B cell (primary cell): ENCODE results near the gene PHEX.

Source experiments
- EZH2 ChIP-seq: IDR thresholded peaks from 2 replicates; pipeline ENCODE4 v1.6.1; 2012; ENCODE audit warnings: borderline replicate concordance, low read depth, mild to moderate bottlenecking, moderate library complexity, low read length; ENCODE audit not compliant: insufficient read depth, poor library complexity, severe bottlenecking
- TF ChIP-seq, protein P1 (sequence below): fragments of 200-600 bp; IDR thresholded peaks from one replicate; pipeline ENCODE4 v1.8.0; 2022; ENCODE audit warnings: antibody characterized with exemption, mild to moderate bottlenecking

DNA sequence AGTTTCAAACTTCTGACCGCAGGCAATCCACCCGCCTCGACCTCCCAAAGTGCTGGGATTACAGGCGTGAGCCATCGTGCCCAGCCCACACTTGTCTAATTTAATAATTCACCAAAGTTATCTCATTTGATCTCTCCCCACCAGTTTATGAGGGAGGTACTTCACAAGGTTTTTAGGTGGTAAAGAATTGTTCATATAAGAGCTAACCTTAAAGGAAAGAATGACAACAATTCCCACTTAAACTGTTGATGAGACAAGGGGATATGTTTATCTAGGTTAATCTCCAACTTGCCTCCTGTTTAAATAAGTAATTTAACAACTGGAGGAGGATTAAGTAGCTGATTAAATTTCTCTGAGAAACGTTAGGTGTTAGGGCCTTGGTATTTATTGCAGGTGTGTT is 123.0 kb downstream of the PHEX start:
- TF ChIP-seq, protein P1, sequence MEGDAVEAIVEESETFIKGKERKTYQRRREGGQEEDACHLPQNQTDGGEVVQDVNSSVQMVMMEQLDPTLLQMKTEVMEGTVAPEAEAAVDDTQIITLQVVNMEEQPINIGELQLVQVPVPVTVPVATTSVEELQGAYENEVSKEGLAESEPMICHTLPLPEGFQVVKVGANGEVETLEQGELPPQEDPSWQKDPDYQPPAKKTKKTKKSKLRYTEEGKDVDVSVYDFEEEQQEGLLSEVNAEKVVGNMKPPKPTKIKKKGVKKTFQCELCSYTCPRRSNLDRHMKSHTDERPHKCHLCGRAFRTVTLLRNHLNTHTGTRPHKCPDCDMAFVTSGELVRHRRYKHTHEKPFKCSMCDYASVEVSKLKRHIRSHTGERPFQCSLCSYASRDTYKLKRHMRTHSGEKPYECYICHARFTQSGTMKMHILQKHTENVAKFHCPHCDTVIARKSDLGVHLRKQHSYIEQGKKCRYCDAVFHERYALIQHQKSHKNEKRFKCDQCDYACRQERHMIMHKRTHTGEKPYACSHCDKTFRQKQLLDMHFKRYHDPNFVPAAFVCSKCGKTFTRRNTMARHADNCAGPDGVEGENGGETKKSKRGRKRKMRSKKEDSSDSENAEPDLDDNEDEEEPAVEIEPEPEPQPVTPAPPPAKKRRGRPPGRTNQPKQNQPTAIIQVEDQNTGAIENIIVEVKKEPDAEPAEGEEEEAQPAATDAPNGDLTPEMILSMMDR, result no peak
- TF ChIP-seq EZH2, result no peak
